Measurements from ENCODE around the gene MANF. TPM values are rescaled to one million over a fixed set of nuclear protein-coding genes. Genes with fewer than 3 reads are reported as not detected.

MANF gene
- total and polyA plus RNA-seq, 2 of the 13 experiments (the other 11 are each of a cell fraction or from before 2014, with no cell fraction given) = 55.4 to 269 TPM

DNA sequence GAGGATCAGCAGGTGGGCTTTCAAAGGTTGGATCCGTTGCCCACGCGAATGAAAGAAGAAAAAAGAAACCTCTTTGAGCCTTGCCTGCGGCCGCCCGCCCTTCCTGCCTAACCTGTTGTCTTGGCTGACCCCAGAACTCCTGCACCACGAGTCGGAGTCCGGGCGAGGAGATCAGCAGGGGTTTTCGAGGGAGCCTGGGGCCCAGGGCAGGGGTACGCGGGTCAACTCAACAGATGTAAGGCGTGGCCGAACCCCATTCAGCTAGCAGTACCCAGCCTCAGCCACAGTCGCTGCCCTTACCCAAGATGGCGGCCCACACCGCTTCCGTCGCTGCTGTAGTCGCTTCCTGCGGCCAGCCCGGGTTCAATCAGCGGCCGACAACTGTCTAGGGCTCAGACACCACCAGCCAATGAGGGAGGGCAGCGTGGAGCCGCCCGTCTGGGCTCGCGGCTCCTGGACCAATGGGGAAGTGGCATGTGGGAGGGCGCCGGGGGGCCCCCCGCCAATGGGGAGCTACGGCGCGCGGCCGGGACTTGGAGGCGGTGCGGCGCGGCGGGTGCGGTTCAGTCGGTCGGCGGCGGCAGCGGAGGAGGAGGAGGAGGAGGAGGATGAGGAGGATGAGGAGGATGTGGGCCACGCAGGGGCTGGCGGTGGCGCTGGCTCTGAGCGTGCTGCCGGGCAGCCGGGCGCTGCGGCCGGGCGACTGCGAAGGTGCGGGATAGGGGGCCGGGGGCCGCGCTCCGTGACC lies at the start of gene MANF (continued):
- TF ChIP-seq SP5 (CRISPR knock-in tag; IDR thresholded peaks at IDR 0.05; ENCODE audit: borderline replicate concordance, low read depth) (no peak), ZNF616 (CRISPR knock-in tag; IDR thresholded peaks at IDR 0.05; ENCODE audit: low read depth) (no peak), PTBP1 (IDR thresholded peaks at IDR 0.05; ENCODE audit: low read depth, low read length, poor library complexity, severe bottlenecking) (no peak), ZNF501 (CRISPR knock-in tag; IDR thresholded peaks at IDR 0.05) (peak; percentile 92), ZNF160 (CRISPR knock-in tag; IDR thresholded peaks at IDR 0.05) (0 out of 2 replicates have a peak, but pooled peaks have one; percentile 49), E2F2 (CRISPR knock-in tag; IDR thresholded peaks at IDR 0.05; ENCODE audit: borderline replicate concordance) (no peak), SP1 (IDR thresholded peaks at IDR 0.05) (no peak), SP1 (CRISPR knock-in tag; IDR thresholded peaks at IDR 0.05) (peak; percentile 72; the same call in 1 of the 2 replicates), CERS6 (CRISPR knock-in tag; IDR thresholded peaks at IDR 0.05) (no peak), ZNF318 (CRISPR knock-in tag; IDR thresholded peaks at IDR 0.05) (no peak), TEAD3 (CRISPR knock-in tag; optimal IDR thresholded peaks at IDR 0.05; ENCODE audit: borderline replicate concordance) (peak; percentile 72), ZFAT (CRISPR knock-in tag; conservative IDR thresholded peaks at IDR 0.05) (0 out of 2 replicates have a peak, but pooled peaks have one; percentile 62), FLYWCH1 (CRISPR knock-in tag; IDR thresholded peaks at IDR 0.05) (no peak), ZNF543 (CRISPR knock-in tag; IDR thresholded peaks at IDR 0.05) (no peak), ZNF619 (CRISPR knock-in tag; IDR thresholded peaks at IDR 0.05) (no peak), ZNF75D (CRISPR knock-in tag; IDR thresholded peaks at IDR 0.05; ENCODE audit: borderline replicate concordance) (no peak), YEATS2 (CRISPR knock-in tag; IDR thresholded peaks at IDR 0.05; ENCODE audit: borderline replicate concordance) (peak; percentile 85; the same call in 1 of the 2 replicates), NR2C2 (CRISPR knock-in tag; IDR thresholded peaks at IDR 0.05; ENCODE audit: borderline replicate concordance) (peak; percentile 87)
- TF ChIP-seq, protein P1, sequence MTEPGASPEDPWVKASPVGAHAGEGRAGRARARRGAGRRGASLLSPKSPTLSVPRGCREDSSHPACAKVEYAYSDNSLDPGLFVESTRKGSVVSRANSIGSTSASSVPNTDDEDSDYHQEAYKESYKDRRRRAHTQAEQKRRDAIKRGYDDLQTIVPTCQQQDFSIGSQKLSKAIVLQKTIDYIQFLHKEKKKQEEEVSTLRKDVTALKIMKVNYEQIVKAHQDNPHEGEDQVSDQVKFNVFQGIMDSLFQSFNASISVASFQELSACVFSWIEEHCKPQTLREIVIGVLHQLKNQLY (CRISPR knock-in tag; IDR thresholded peaks at IDR 0.05) = no peak

All from HepG2 (cell line).